ENCODE measurements around the gene REEP2. TPM values are rescaled to one million over a fixed set of nuclear protein-coding genes. Genes with fewer than 3 reads are reported as not detected.
A peak's percentile ranks its signal among the peaks of the same experiment; 100 is the strongest.
"Not testable (repeated sequence)": the region's sequence is repeated elsewhere in the genome, so short reads cannot be mapped to it uniquely, and the experiment has no call there.

Gene REEP2
- total RNA-seq, 1 donor from 2014 or later = 6.1 TPM

DNA sequence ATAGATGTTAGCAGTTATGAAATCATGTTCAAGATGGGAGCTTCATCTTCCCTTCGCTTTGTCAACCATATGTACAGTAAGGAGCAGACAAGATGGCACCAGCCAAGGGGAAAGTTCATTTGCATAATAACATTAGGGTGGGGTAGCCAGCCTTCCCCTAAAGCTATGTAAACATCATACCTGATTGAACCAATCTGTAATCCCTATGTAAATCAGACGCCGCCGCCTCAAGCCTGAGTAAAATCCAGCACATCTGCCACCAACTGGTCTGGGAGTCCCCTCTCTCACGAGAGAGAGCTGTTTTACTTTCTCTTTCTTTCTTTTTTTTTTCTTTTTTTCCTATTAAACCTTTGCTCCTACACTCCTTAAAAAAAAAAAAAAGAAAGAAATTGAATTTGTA is 30.8 kb upstream of the REEP2 start:
- no peak for DNase-seq (ENCODE audit: extremely low spot score in 2 of 2)
- Histone ChIP-seq H3K36me3 (peaks cover 0 to 43% of the 10 kb centered on the region in 2 donors), H3K27me3 (no peaks in the 10 kb centered on the region), H3K4me3 (no peak overlapping the region), H3K9me3 (no peaks in the 10 kb centered on the region), H3K4me1 (no peaks in the 10 kb centered on the region), H3K27ac (no peak overlapping the region)
- intact Hi-C loops (cut with DNase I) = no loop called here
- TF ChIP-seq, protein P1, sequence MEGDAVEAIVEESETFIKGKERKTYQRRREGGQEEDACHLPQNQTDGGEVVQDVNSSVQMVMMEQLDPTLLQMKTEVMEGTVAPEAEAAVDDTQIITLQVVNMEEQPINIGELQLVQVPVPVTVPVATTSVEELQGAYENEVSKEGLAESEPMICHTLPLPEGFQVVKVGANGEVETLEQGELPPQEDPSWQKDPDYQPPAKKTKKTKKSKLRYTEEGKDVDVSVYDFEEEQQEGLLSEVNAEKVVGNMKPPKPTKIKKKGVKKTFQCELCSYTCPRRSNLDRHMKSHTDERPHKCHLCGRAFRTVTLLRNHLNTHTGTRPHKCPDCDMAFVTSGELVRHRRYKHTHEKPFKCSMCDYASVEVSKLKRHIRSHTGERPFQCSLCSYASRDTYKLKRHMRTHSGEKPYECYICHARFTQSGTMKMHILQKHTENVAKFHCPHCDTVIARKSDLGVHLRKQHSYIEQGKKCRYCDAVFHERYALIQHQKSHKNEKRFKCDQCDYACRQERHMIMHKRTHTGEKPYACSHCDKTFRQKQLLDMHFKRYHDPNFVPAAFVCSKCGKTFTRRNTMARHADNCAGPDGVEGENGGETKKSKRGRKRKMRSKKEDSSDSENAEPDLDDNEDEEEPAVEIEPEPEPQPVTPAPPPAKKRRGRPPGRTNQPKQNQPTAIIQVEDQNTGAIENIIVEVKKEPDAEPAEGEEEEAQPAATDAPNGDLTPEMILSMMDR (IDR thresholded peaks at IDR 0.05) = no peak
- TF ChIP-seq POLR2A (IDR thresholded peaks at IDR 0.05) = no peak
- TF ChIP-seq POLR2AphosphoS5 (IDR thresholded peaks at IDR 0.05; ENCODE audit: insufficient read depth in 1 of 2, low read depth in 1 of 2) = no peak

DNA sequence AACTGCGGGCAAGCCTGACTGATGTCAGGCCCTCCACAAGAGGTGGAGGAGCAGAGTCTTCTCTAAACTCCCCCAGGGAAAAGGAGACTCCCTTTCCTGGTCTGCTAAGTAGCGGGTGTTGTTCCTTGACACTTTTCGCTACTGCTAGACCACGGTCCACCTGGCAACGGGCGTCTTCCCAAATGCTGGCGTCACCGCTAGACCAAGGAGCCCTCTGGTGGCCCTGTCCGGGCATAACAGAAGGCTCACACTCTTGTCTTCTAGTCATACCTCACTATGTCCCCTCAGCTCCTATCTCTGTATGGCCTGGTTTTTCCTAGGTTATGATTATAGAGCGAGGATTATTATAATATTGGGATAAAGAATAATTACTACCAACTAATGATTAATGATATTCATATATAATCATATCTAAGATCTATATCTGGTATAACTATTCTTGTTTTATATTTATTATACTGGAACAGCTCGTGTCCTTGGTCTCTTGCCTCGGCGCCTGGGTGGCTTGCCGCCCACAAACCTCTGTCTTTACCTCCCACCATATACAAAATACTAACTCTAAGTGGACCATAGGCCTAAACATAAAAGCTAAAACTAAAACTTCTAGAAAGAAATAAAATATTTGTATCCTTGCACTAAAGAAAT is 27.7 kb upstream of the REEP2 start:
- TF ChIP-seq, protein P1 (IDR thresholded peaks at IDR 0.05) = peak in 2 of 3 experiments; percentile 12 to 26
- intact Hi-C loops (cut with DNase I); H3K27ac ChIP-seq; H3K4me1 ChIP-seq; H3K9me3 ChIP-seq; DNase-seq (ENCODE audit: extremely low spot score in 2 of 2); H3K4me3 ChIP-seq; H3K27me3 ChIP-seq: not testable (repeated sequence)
- peaks cover 0 to 45% of the 10 kb centered on the region in 2 donors for H3K36me3 ChIP-seq

- H3K36me3 ChIP-seq = peaks cover 6 to 70% of the 10 kb centered on the region in 2 donors
- DNase-seq (ENCODE audit: extremely low spot score in 2 of 2) = no peak
Measured at GRCh38 chr5:138418444-138418843, 20.4 kb upstream of the REEP2 start.

GRCh38 chr5:138425079-138425478 is 13.8 kb upstream of the REEP2 start:
- intact Hi-C loops (cut with DNase I) = no loop called here

More at GRCh38 chr5:138418444-138418843, 20.4 kb upstream of the REEP2 start:
- intact Hi-C loops (cut with DNase I) = no loop called here
- Histone ChIP-seq H3K4me3 (no peak overlapping the region), H3K9me3 (no peaks in the 10 kb centered on the region), H3K27me3 (no peaks in the 10 kb centered on the region), H3K27ac (no peak overlapping the region), H3K4me1 (no peaks in the 10 kb centered on the region)
- no peak for TF ChIP-seq POLR2A (IDR thresholded peaks at IDR 0.05)
- TF ChIP-seq, protein P1 (IDR thresholded peaks at IDR 0.05) = no peak
- TF ChIP-seq POLR2AphosphoS5 (IDR thresholded peaks at IDR 0.05; ENCODE audit: insufficient read depth in 1 of 2, low read depth in 1 of 2) = no peak

GRCh38 chr5:138435943-138436342 is 2.9 kb upstream of the REEP2 start:
- H3K4me3 ChIP-seq = no peak overlapping the region
- intact Hi-C loops (cut with DNase I) = no loop called here
- H3K27ac ChIP-seq = no peak overlapping the region
- peaks cover 9 to 57% of the 10 kb centered on the region in 2 donors for H3K36me3 ChIP-seq
- peaks cover 20% of the 10 kb centered on the region for H3K4me1 ChIP-seq
- no peak for DNase-seq (ENCODE audit: extremely low spot score in 2 of 2)
- H3K9me3 ChIP-seq = no peaks in the 10 kb centered on the region
- H3K27me3 ChIP-seq = no peaks in the 10 kb centered on the region
- no peak for TF ChIP-seq POLR2A (IDR thresholded peaks at IDR 0.05)
- no peak for TF ChIP-seq POLR2AphosphoS5 (IDR thresholded peaks at IDR 0.05; ENCODE audit: insufficient read depth in 1 of 2, low read depth in 1 of 2)
- TF ChIP-seq, protein P1 (IDR thresholded peaks at IDR 0.05) = no peak

More at GRCh38 chr5:138425079-138425478, 13.8 kb upstream of the REEP2 start:
- no peak overlapping the region for H3K27ac ChIP-seq
- H3K4me1 ChIP-seq = no peaks in the 10 kb centered on the region
- H3K27me3 ChIP-seq = no peaks in the 10 kb centered on the region
- no peak overlapping the region for H3K4me3 ChIP-seq
- no peaks in the 10 kb centered on the region for H3K9me3 ChIP-seq
- TF ChIP-seq POLR2A (IDR thresholded peaks at IDR 0.05) = no peak
- no peak for TF ChIP-seq POLR2AphosphoS5 (IDR thresholded peaks at IDR 0.05; ENCODE audit: insufficient read depth in 1 of 2, low read depth in 1 of 2)
- TF ChIP-seq, protein P1 (IDR thresholded peaks at IDR 0.05) = no peak
- DNase-seq (ENCODE audit: extremely low spot score in 2 of 2) = no peak
- peaks cover 0 to 92% of the 10 kb centered on the region in 2 donors for H3K36me3 ChIP-seq

Measured in vagina (tissue), 2 donors.